ENCODE results near the gene TIAM2.
A peak's percentile ranks its signal among the peaks of the same experiment; 100 is the strongest.
"Not testable (repeated sequence)": the region's sequence is repeated elsewhere in the genome, so short reads cannot be mapped to it uniquely, and the experiment has no call there.

The TIAM2 gene

DNA sequence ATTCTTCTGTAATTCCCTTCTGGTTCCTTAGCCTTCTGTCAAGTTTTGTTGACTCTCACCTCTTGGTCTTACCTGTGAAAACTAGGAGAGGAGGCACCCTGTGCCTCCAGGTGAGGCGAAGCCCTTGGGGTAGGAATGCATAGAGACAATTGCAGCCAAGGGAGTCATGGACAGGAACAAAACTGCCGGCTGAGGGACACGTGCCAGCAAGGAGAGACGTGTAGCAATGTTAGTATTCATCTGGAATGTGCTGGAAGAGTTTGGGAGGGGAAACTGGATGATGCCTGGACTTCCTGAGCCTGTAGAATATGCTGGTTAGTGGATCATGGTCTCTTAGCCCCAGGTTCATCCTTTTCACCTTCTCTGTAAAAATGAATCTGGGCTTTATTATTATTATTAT, 3.9 kb upstream of the TIAM2 start:
- DNase-seq (ENCODE audit: low read depth) = no peak

DNA sequence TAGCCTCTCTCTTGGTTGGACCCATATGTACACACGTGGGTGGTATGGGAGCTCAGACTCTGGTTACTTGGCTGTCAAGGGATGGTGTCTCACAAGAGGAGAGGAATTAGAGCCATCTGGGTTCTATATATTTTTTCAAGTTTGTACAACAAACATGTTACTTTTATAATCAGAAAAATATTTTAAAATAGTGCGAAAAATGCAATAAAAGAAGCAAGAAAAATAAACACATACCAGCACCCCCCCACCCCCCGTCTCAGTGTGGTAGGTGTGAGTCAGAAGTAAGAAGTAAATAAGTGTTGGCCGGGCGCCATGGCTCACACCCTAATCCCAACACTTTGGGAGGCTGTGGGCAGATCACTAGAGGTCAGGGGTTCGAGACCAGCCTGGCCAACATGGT, 2.1 kb upstream of the TIAM2 start:
- DNase-seq (ENCODE audit: low read depth) = peak; percentile 82

DNA sequence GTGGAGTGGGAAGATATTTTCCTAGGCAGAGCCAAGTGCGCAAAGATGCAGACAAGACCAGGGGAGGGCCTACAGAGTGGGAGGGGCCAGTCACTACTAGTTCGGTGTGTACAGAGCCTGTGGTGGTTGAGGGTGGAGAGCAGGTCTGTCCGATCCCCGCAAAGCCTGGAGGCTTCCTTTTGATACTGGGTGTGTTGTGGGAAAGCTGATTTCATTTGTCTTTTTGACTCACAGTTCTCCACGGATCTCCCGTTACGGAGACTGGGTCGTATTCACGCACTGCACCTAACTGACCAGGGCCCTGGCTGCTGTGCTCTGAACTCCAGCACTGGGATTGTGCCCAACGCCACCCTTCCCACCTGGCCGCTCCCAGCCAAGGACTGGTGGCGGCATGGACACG, 1.4 kb upstream of the TIAM2 start:
- DNase-seq (ENCODE audit: low read depth) = no peak

DNA sequence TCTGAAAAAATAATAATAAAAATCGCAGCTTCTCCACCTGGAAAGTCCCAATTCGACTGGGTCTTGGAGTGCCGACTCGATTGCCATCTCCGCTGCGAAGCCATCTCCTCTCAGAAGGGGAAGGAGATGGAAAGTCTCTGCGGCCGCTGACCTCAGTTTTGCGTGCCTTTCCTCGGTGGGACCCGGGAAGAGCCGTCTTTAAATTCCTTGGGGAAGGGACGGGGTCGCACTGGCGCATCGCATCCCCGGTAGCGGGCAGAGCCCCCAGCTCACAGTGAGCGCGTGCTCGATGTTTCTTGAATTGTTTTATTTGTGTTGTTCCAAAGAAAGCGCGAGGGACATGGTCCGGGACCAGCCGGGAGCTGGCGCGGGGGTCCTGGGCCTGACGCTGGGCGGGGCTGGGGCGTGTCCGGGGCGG, 270 bp upstream of the TIAM2 start:
- DNase-seq (ENCODE audit: low read depth) = no peak

DNA sequence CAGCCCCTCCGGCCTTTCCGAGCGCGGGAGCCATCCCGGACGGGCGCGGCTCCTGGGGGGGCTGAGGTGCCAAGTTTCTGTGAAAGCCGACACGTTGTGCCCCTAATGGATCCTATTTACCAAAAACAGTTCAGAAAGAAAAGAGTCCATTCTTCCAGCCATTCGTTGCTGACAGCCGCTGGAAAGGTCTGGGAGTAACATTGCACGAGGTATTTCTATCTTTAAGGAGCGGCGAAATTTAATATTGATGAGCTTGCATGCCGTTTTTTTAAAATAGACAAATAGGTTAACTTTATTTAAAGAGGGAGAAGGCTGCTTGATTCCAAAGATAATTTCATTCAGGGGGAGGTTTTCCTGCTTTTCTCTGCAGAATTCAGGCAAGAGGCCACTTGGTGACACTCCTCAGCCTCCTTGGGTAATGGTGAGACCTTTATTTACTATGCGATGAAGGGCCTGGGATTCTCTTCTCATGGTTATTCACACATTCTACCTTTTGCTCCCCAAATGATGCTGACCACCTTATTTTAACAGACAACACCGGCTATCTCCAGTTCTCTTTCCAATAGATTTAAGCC, 988 bp downstream of the TIAM2 start:
- no peak for DNase-seq (ENCODE audit: low read depth)

DNA sequence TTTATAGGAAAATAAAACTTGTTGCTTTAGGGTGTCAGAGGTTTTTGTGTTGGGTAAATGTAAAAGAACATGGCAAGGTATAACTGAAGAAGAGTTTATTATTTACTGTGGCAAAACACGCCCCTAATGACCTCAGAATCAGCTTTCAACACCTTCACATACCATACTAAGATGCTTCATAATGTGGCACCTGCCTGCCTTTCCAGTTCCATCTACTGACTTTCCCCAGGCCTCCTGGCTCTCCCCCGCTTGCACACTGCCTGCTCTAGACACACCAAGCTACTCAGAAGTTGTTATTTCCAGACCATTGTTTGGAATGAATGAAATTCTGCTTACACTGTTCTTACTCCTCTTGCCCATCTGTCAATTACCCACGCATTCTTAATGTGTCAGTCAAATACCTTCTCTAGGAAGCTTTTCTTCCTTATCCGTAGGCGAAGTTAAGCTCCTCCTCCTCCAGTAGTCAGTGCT, 1.8 kb downstream of the TIAM2 start:
- DNase-seq (ENCODE audit: low read depth) = no peak

DNA sequence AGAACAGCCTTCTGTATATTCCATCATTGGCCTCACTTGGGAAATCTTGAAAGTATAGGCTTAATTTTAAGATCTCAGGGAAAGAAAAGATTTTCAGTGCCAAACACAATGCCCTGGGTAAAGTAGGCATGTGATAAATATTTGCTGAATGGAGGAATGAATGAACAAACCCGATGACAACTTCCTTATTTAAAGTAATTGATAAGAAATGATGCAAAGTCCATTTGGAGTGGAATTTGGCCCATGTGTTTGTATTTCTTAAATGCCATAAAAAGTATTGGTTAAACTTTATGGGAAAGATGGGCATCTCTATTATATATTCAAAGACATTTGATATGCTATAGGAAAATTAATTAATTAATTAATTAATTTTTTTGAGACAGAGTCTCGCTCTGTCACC, 3.7 kb downstream of the TIAM2 start:
- DNase-seq (ENCODE audit: low read depth) = no peak

DNA sequence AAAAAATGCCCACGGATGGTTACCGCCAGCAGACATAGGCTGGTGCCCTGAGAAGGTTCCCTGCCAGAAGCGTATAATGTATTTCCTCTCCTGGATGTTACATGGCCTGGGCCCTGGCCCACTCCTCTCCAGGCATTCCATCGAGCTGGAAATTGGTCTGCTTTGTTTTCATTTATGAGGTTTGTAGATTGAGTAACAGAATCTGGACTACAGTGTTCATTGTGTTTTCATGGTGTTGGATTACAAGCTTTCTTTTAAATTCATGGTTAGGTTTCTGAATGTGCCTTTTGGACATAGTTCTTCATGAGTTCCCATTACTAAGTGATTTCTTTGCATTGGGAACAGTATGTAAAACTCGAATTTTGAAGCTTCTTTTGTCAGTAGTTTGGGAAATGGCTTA, 6.4 kb downstream of the TIAM2 start:
- peak; percentile 84 for DNase-seq (ENCODE audit: low read depth)

DNA sequence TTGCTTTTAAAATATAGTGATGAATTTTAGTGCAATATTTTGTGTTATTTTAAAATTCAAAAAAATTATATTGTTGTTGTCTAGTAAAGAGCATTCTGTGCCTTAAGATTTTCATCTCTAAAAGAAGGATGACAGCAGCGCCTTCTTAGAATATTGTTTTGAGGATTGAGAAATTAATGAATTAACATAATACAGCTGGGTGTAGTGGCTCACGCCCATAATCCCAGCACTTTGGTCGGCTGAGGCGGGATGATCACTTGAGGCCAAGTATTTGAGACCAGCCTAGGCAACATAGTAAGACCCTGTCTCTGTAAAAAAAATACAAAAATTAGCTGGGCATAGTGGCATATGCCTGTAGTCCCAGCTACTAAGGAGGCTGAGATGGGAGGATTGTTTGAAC, 6.8 kb downstream of the TIAM2 start:
- DNase-seq (ENCODE audit: low read depth) = no peak

DNA sequence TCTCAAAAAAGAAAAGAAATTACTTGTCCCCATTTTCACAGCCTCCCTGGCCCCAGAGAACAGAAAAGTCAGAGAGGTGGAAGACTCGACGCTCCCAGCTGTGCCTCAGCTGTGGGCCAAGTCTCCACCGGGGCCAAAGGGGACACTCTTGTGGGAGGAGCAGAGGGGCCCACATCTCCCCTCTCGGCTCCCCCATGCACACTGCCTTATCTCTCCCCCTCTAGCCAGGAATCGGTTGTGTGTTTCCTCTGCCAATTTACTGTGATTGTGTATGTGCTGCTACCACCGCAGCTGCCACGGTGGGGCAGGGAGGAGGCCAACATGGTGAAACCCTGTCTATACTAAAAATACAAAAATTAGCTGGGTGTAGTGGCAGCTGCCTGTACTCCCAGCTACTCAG, 8.4 kb downstream of the TIAM2 start:
- no peak for DNase-seq (ENCODE audit: low read depth)

DNA sequence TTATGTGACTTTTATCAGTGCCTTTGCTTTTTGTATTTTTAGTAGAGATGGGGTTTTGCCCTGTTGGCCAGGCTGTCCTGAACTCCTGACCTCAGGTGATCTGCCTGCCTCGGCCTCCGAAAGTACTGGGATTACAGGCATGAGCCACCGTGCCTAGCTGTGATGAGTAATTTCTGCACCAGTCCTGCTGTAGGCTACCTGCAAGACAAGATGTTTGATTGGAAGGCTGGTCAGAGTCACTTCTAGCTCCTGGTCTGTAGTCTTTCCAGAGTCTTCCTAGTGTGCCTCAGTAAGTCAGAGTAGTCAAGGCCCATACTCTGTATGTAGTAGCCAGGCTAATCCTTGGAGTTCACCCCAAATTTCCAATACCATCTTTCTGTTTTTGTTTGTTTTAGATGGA, 8.9 kb downstream of the TIAM2 start:
- no peak for DNase-seq (ENCODE audit: low read depth)

DNA sequence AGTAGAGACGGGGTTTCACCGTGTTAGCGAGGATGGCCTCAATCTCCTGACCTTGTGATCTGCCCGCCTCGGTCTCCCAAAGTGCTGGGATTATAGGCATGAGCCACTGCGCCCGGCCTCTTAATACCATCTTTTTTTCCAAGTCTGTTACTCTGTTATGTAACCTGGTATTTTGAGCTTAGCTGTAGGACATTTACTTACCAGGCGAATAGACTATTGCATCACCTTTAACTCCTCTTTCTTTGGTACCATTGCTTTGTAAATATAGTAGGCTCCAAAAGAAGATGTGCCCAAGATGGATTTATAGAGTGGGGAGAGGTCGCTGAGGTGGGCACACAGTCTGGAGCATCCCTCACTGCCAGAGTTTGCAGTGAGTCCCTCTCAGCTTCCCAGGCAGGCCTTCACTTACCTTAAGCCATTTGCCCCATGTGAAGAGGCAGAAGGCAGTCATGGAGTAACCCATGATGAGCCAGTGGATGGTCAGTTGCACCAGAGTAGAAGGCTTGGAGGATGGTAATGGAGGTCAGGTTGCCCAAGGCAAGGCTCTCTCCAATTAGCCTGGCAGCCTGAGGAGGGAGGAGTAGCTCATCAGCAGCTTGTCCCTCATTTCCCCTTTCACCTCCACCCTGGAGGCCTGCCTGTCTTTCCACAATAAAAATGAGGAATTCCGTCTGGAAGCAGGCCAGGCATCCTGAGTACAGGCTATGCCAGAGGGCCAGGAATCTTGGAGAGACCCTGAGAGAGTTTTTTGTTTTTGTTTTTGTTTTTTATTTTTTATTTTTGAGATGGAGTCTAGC, 9.7 kb downstream of the TIAM2 start:
- DNase-seq (ENCODE audit: low read depth) = no peak

DNA sequence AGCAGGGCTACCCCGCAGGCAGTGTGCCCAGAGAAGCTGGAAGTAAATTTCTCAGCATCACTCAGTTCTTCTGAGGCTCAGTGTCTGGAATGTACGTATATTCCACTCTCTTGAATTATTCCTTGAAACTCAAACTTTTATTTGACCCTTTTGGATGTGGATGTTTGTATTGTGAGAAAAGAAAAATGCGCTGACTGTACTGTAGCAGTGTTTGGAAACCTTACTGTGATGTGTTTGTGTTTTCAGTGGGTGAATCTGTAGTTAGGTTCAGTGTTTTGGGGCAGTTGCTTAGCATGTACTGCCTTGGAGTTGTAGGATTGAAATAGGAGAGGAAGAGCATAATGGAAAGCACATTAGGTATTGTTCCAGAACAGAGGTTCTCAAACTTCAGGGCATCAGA, 13.5 kb downstream of the TIAM2 start:
- no peak for DNase-seq (ENCODE audit: low read depth)

DNA sequence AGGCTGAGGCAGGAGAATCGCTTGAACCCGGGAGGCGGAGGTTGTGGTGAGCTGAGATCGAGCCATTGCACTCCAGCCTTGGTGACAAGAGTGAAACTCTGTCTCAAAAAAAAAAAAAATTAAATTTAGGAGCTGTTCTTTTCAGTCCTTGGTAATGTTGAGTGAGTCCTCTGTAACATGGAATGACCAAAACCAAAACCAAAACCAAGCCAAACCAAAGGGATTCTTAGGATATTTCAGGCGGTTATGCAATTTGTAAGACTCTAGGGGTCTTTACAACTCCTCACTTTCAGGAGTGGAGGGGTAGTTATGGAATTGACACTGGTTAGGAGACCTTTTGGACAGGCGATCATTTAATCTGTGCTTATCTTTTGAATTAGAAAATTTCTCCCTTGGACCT, 15.8 kb downstream of the TIAM2 start:
- DNase-seq (ENCODE audit: low read depth) = no peak

DNA sequence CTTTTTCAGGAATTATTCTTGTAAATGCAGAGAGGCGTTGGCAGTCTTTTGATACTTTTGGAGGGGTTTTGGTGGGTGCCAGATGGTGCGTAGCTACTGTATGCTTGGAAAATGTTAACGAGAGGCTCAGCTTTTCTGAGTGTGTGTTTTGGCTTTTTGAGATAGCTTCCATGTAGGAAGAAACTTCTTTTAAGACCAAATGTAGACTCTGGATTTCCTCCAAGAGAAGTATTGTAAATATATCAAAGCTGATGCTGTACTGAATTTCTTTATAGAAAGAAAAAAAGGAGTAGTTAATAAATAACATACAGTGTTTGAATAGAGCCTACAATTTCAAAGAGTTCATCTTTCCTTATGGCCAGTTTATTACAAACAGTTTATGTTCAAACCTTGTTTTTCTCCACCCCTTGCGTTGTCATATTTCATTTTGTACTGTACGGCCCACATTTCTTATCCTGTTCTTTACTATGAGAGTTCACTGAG, 16.7 kb downstream of the TIAM2 start:
- DNase-seq (ENCODE audit: low read depth) = no peak

DNA sequence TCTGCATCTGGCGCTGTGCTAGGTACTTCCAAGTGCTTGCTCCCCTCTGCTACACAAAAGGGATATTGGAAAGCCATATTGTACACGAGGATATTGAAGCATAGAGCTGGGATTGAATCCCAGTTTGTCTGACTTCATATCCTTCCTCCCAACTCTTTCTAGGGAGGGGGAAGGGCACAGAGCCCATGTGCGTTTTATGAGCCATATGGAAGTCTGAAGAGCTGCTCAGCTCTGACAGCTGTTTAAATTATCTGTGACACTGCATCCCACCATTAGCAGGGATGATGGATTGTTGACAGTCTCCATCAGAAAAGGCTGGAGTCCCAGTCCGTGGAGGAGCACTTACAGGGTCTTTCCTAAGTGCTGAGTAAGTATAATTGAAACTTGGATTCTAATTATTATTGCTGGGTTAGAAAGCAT, 18.4 kb downstream of the TIAM2 start:
- DNase-seq (ENCODE audit: low read depth) = no peak

DNA sequence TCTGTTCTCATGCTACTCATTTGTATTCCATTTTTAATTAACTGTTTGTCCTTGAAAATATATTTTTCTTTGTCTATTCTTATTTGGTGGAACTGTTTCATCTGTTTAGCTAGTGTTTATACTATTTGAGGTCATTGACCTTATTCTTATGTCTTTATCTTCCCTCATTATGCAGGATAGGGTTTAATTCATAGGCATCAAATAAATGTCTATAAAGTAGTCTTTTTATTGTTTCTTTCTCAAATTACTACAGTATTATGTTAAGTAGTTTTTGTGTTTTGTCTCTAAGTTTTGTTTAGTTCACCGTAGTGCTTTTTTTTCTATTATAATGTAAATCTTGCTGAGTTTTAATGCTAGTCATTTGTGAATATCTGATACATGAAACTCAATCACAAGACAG, 19.0 kb downstream of the TIAM2 start:
- DNase-seq (ENCODE audit: low read depth) = no peak

DNA sequence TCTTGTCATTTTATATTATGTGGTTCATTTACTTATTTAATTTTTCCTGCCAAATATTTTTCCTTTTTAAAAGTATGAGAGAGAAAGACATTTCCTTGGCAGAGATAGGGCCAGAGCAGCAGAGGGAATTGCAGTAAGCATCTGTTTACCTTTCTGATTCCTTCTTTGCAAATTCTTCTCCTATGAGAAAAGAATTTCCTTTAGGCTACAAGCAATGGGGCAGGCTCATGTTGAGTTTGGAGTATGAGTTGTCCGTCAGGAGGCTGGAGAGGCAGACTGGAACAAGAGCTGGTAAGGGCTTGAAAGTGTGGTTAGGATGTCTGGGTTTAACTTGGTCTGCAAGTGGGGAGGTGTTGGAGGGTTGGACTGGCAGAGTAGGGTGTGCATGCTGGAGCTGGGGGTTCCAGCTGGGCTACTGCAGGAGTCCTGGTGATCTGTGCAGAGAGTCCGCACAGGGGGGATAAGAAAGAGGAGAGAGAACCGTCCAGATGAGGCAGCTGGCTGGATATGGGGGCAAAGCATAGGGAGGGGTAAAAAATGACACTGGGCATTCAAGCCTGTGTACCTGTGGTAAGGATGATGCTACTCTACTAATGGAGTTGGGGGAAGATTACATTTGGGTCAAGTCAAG, 19.7 kb downstream of the TIAM2 start:
- peak; percentile 85 for DNase-seq (ENCODE audit: low read depth)

DNA sequence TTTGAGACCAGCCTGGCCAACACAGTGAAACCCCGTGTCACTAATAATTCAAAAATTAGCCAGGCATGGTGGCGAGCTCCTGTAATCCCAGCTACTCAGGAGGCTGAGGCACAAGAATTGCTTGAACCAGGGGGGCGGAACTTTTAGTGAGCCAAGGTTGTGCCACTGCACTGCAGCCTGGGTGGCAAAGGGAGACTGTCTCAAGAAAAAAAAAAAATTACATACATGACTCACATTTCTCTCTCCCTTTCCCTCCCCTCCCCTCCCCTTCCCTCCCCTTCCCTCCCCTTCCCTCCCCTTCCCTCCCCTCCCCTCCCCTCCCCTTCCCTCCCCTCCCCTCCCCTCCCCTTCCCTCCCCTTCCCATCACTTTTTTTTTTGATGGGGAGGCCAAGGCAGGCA, 23.3 kb downstream of the TIAM2 start:
- not testable (repeated sequence) for DNase-seq (ENCODE audit: low read depth)

DNA sequence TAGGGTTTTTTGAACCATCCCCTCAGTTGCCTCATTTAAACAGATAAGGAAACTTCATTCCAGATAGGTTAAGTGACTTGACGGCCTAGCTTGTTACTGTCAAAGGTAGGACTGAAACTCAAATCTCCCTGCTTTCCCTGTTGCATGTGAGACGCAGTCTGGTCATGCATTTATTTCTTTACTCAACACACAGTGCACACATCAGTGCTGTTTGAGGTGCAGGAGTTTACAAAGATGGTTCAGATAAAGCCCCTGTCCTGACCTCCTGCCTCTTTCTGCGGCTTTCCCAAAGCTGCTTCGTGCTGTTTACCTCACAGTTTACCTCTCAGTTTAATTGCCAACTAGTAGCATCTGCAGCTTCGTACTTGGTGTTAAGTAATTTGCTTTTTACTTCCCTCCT, 26.6 kb downstream of the TIAM2 start:
- no peak for DNase-seq (ENCODE audit: low read depth)

DNA sequence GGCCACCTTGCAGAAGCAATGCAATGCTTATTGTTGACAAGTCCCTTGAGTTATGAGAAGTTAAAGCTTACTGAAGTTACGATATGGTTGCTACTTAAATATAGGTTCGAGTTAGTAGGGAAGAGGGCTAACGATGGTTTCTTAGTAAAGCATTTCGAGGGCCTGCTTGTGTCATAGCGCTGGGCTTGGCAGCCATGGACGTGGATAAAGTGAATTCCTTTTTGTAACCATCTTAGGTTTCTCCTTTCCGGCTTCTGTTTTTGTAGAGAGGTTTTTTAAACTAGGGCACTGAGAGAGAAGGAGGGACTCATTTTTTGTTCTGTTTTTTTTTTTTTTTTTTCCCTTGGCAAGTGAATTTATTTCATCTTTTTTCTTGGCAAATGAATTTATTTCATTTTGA, 27.6 kb downstream of the TIAM2 start:
- peak; percentile 66 for DNase-seq (ENCODE audit: low read depth)

DNA sequence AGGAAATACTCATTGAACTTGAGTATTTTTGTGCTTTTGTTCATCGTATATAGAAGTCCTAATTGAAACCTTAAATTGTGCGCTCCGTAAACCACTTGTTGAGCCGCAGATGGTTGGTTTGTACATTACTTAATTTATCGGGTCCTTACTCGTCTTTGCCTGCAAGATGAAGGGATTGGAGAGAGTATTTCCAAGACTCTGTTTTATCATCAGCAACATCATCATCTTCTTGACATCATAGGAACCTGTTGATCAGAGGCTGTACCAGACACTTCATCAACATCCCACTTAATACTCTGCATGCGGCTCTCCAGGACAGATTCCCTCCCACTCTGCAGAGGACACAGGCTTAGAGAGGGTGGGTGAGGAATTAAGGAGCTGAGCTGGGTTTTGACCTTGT, 28.6 kb downstream of the TIAM2 start:
- no peak for DNase-seq (ENCODE audit: low read depth)

DNA sequence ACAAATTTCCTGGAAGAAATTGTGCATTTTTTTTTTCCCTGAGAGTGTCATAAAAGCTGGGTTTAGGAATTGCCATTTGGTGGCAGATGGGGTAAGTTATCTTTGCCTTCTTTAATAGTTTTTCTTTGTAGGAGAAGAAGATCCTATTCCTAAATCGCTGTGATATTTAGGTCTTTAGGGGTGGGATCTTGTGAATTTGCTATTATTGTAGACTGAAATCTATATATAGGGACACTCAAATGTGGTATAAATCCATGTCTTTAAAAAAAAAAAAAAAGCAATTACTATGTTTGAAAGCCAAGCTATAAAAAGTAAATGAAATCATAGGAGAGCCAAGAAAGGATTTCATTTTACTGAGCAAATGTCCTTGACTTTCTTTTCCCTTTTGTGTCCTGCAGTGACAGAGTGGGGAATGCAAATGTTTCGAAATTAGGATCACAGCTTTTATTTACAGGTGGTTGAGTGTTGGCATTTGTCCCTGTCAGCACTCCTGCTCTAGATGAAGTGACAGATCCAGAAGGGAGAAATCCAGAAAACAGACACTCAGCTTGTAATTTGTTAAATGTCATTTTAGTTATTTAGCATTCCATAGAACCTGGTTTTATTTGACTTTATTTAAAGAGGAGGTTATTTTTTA, 29.4 kb downstream of the TIAM2 start:
- no peak for DNase-seq (ENCODE audit: low read depth)
